Measurements from ENCODE around the gene C10orf143. TPM values are rescaled to one million over a fixed set of nuclear protein-coding genes. Genes with fewer than 3 reads are reported as not detected.

The C10orf143 gene
- total and polyA plus RNA-seq, 2 of the 8 experiments (the other 6 are each of a cell fraction or from before 2014, with no cell fraction given), result 1.6 to 2.0 TPM

DNA sequence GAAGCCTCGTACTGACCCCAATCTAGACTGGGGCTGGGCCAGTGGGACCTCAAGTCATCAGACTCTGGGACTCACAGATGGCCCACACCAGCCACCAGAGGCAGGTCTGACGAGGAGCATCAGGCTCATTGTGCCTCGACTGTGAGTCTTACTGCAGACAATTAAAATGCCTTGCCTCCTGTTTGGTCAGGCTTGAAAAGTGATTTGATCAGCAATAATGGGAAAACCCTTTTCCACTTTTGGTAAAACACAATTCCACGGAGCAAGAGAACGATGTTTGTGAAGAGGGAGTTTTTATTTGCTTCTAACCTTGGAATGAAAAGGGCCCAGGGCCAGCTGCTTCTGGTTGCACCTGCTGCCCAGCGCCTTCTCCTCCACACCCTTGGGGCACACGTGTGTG is 43.9 kb downstream of the C10orf143 start:
- no peaks in the 10 kb centered on the region for H3K79me1 ChIP-seq (ENCODE audit: low read depth, low read length)
- no peak overlapping the region for H4K5ac ChIP-seq (ENCODE audit: insufficient read length, low read depth, low read length)
- no peak overlapping the region for H2BK20ac ChIP-seq (ENCODE audit: low read length)
- CTCF ChIA-PET (ENCODE audit: partially characterized antibody), result no interaction called here
- H3K4ac ChIP-seq (replicated peaks; ENCODE audit: insufficient read length, low read depth, low read length), result no peak overlapping the region
- no peak overlapping the region for H4K91ac ChIP-seq (replicated peaks; ENCODE audit: insufficient read length, low read length)
- H3K4me1 ChIP-seq (replicated peaks in 1 of 4; ENCODE audit: control insufficient read depth in 3 of 4, insufficient read depth in 4 of 4, low read length in 3 of 4), result no peaks in the 10 kb centered on the region
- H2BK12ac ChIP-seq (ENCODE audit: low read depth, low read length), result no peak overlapping the region
- H2BK15ac ChIP-seq (ENCODE audit: low read length), result no peak overlapping the region
- POLR2A ChIA-PET (ENCODE audit: partially characterized antibody), result no interaction called here
- no peaks in the 10 kb centered on the region for H3K79me2 ChIP-seq (ENCODE audit: control insufficient read depth in 1 of 2, insufficient read depth in 2 of 2, low read length in 2 of 2)
- no peak overlapping the region for H2BK5ac ChIP-seq (ENCODE audit: low read depth, low read length)
- H4K8ac ChIP-seq (ENCODE audit: extremely low read depth, insufficient read depth, low read length), result no peak overlapping the region
- H3K27ac ChIP-seq (ENCODE audit: low read depth, low read length), result no peak overlapping the region
- H3K23me2 ChIP-seq (ENCODE audit: low read depth, low read length), result no peaks in the 10 kb centered on the region
- no peak overlapping the region for H3K14ac ChIP-seq (ENCODE audit: insufficient read length)
- H3K18ac ChIP-seq (ENCODE audit: extremely low read depth, low read length), result no peak overlapping the region
- no peaks in the 10 kb centered on the region for H4K20me1 ChIP-seq (replicated peaks in 1 of 2; ENCODE audit: control insufficient read depth in 1 of 2, insufficient read depth in 2 of 2, low read length in 2 of 2)
- FAIRE-seq (no peak), DNase-seq (ENCODE audit: low read depth in 1 of 2, low spot score in 2 of 2) (no peak)
- H3K27me3 ChIP-seq (replicated peaks in 1 of 4; ENCODE audit: control insufficient read depth in 3 of 4, extremely low read depth in 1 of 4, insufficient read depth in 3 of 4, low read length in 3 of 4), result no peaks in the 10 kb centered on the region
- H3K9me3 ChIP-seq (ENCODE audit: insufficient read depth in 2 of 2, low read depth in 1 of 2, low read length in 1 of 2), result no peaks in the 10 kb centered on the region
- no peak overlapping the region for H3K4me3 ChIP-seq (ENCODE audit: extremely low read depth in 1 of 4, insufficient read depth in 2 of 4, low read depth in 3 of 4, low read length in 4 of 4)
- H3K4me2 ChIP-seq (ENCODE audit: insufficient read depth in 1 of 2, low read depth in 2 of 2, low read length in 2 of 2), result no peak overlapping the region
- H3K36me3 ChIP-seq (ENCODE audit: control insufficient read depth in 2 of 4, insufficient read depth in 4 of 4, low read length in 3 of 4), result no peaks in the 10 kb centered on the region
- 97% methylated on average over 7 of the region's 7 CpGs; no CpG with 5 or more reads in 1 of the 2 experiments for WGBS, 2 experiments (ENCODE audit: extremely low coverage in 1 of 2, insufficient coverage in 1 of 2, insufficient read length in 1 of 2, insufficient replicate concordance in 2 of 2, low coverage in 1 of 2, low lambda C conversion rate in 2 of 2, missing lambda C conversion rate in 1 of 2)
- H3K56ac ChIP-seq (replicated peaks; ENCODE audit: insufficient read length, low read depth, low read length), result no peak overlapping the region
- H2BK120ac ChIP-seq (replicated peaks; ENCODE audit: low read depth, low read length), result no peak overlapping the region
- no peak overlapping the region for H2AK5ac ChIP-seq (ENCODE audit: low read depth, low read length)
- no peak overlapping the region for H3K23ac ChIP-seq (ENCODE audit: insufficient read length)
- peak overlapping the region in 1 of 4 experiments; percentile 22; a peak in 1 of 7 replicates for H3K9ac ChIP-seq (replicated peaks in 1 of 4; ENCODE audit: extremely low read depth in 1 of 4, low read depth in 3 of 4, low read length in 3 of 4)
- no peak overlapping the region for H2AFZ ChIP-seq (ENCODE audit: low read length)
- no peak for TF ChIP-seq POLR2A (IDR thresholded peaks at IDR 0.05; ENCODE audit: control extremely low read depth in 1 of 2, low read depth in 2 of 2, low read length in 2 of 2)
- no peak for TF ChIP-seq TAF1 (IDR thresholded peaks at IDR 0.05; ENCODE audit: low read depth, low read length)

Data from H1 (cell line).